NCI-H2227 (cell line): Measurements from ENCODE around the gene TMEM255B.

Experiments
- DNase-seq: peaks from one replicate; lab custom pipeline; 2025; ENCODE audit not compliant: unreplicated experiment; lab: John Stamatoyannopoulos, UW

The TMEM255B gene

DNA sequence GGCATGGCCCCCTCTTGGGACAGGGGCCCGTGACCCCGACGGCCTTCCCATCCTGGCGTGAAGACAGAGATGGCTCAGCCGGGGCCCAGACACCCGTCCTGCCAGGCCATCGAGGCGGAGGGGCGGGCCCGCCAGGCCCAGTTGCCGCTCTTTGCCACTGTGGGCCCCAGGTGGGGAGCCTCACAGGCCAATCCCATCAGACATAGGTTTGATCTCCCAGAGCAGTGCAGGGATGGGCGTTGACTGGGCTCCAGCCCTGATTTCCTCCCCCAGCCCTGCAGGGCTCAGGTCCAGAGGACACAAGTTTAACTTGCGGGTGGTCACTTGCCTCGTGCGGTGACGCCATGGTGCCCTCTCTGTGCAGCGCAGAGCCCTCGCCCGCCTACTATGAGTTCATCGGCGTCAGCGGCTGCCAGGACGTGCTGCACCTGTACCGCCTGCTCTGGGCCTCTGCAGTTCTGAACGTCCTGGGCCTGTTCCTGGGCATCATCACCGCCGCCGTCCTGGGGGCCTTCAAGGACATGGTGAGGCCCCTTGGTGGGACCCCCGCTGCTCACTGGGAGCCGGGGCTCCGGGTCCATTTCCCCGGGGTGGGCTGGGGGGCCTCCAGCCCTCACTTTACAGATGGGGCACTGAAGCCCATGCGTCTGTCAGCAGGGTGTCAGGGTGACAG, 42.4 kb downstream of the TMEM255B start:
- no peak for DNase-seq

DNA sequence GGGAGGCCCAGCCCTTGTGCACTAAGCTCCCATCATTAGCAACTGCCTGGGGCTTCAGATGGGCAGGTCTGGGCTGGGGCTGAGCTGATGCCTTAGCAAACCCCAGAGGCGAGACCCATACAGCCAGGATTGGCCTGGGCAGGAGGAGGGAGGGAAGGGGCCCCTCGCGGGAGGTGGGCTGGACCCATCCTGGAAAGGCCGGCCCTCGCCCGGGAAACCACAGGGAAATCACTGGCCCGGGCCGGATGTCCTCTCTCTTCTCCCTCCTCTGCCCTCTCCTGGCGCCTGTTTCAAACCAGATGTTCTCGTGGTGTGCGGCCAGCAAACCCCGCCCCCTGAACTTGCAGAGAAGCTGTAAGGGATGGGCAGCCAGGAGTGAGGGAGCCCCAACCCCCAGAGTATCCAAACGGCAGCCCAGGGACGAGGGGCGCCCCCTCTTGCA, 43.1 kb downstream of the TMEM255B start:
- DNase-seq = no peak

GRCh38 chr13:113802761-113803160, 43.7 kb downstream of the TMEM255B start:
- no peak for DNase-seq

DNA sequence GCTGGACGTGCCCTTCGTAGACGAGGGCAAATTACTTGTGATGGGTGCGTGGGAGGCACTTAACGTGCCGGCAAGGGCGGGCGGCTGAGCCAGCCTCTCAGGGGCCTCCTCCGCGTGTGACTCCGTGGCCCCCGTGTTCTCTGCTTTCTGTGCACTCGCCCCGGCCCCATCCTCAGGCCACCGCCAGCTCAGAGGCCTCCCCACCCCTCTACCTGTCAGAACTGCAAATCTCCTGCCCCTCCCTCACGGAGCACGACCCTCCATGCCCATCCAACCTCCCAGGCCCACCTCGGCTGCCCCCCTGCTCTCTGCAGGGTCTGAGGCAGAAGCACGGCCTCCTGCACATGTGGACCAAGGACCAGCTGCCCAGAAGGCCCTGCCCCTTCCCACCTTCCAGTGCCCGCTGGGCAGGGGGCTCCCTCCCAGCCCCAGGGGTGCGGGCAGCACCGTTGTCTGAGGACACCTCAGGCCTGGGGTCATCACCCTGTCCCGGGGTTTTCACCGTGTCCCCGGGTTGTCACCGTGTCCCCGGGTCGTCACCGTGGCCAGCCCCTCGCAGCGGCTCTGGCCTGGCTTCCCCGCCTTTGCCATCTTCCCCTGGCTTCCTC, 44.5 kb downstream of the TMEM255B start:
- DNase-seq = no peak

DNA sequence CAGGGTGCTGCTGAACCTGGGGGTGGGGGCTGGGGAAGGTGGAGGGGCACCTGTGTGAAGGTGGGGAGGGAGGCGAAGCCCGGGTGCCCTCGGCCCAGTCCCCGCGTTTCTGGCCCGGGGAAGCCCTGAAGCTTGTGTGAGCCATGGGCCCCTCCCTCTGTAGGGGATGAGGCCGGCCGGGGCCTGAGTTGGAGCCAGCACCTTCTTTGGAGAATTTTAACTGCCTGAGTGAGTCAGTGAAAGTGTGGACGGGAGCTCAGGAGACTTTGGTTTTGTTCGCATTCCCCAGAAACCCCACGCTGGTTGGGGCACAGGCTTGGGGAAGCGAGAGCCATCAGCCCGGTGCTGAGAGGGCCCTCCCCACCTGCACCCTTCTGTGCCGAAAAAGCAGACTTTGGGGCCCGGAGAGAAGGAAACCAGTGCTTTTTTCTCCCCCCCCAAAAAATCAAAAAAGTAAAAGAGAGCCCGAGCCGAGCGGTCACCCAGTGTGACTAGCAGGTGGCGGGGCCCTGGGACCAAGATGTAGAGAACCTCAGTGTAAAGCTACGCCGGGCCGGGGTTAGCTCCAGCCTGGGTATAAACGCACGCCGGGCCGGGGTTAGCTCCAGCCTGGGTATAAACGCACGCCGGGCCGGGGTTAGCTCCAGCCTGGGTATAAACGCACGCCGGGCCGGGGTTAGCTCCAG, 45.1 kb downstream of the TMEM255B start:
- DNase-seq = no peak

DNA sequence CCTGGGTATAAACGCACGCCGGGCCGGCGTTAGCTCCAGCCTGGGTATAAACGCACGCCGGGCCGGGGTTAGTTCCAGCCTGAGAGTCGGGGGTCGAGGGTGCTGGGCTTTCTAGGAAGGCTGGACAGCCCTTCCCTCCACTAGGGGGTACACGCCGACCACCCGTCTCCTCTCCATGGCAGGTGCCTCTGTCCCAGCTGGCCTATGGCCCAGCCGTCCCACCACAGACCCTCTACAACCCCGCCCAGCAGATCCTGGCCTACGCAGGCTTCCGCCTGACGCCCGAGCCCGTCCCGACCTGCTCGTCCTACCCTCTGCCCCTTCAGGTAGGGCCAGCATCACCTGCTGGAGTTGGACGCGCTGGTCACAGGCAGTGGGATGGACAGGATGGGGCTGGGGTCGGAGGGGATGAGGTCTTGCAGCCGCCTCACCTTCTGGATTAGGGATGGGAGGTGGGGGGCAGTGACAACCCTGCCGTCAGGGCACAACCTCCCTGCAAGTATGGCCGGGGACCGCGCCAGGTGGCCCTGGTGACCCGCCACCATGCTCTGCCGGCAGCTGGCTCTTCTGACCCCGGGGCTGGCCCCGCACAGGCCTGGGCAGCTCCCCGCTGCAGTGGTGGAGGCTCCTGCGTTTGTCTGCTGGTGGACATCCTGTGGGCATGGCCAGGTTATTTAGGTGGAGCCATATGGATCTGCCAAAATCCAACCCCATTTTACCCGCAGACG, 45.8 kb downstream of the TMEM255B start:
- no peak for DNase-seq

DNA sequence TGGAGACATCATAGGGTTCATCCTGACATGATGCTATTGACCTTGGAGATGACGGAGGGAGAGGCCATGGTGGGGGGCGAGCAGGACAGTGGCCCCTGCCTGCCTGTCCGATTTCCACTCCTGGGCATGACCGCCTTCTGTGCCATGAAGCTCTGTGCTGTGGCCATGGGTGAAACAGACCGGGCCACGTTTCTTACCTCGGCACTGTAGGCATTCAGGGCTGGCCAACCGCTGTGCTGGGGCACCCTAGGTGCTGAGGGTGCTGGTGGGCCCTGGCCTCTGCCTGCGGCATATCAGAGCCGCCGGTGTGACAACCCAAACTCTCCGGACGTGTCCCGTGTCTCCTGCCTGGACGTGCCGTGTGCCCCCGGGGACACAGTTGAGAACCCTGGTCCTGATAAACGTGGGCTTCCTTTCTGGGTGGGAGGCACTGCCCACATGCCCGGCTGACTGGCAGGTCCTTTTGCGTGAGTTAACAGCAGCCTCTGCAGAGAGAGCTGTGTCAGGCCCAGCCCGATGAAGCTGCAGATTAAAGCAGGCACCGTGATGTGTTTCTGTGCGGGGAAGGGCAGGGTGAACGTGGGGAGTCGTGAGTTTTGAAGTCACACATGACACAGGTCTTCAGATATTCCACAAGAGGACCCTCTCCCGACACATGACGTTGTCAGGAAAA, 46.5 kb downstream of the TMEM255B start:
- no peak for DNase-seq

- no peak for DNase-seq
These were observed 47.1 kb downstream of the TMEM255B start for GRCh38 chr13:113806104-113806471.

- no peak for DNase-seq
These were observed 47.5 kb downstream of the TMEM255B start for GRCh38 chr13:113806526-113806925.

DNA sequence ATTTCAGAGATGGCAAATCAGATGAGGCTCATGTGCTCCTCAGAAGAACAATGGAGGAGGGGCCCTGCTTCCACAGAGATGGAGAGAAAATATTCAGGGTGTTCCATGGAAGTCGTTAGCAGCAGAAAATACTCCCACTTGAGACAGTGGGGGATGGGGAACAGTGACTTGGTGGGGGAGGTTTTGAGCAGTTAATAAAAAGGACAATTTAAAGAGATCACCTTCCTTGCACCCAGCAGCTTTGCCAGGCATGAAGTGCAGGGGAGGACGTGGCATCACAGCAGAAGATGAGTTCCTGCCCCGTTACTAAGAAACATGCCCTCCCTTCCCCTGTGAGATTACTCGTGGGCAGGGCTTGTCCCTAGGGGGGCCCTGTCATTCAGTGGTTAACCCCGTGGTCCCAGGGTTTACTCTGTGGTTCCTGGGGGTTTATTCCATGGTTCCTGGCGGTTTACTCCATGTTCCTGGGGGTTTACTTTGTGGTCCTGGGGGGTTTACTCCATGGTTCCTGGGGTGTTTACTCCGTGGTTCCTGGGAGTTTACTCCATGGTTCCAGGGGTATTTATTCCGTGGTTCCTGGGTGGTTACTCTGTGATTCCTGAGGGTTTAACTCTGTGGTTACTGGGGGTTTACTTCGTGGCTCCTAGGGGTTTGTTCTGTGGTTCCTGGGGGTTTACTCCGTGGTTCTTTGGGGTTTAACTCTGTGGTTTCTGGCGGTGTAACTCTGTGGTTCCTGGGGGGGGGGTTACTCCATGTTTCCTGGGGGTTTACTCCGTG, 49.2 kb downstream of the TMEM255B start:
- DNase-seq = no peak

DNA sequence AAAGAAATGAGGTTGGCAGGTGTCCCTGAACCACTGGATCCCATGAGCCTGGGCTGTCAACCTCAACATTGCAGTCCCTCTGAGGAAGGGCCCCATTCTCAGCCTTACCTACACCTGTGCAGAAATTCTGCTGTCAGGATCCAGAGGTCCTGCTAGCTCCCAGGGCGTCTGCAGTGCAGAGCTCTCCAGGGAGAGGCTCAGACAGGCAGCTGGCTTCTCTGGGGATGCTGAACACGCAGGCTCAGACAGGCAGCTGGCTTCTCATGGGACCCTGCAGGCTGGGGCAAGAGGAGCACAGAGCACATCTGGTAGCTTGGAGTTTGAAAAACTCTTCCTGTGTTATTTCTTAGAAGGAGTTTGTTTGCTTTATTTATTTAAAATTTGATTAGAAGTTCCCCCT, 50.9 kb downstream of the TMEM255B start:
- DNase-seq = no peak

DNA sequence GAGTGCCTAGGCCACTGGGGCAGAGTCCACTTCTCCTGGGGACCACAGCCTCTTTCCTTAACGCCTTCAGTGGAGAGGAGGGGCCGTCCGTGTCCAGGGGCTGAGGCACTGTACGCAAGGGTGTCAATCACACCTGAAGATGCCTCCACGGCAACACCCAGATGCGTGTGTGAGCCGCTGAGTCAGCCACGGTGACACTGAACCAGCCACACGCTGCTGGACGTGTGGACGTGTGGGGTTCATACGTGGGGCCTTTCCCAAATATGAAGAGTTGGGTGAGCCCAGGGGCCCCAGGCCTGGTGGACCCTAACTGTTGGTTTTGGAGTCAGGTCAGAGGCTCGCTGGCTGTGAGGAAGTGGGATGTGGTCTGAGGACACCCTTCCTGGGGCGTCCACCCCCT, 51.6 kb downstream of the TMEM255B start:
- DNase-seq = no peak

- DNase-seq = no peak
These were observed 52.3 kb downstream of the TMEM255B start for GRCh38 chr13:113811081-113811928.

GRCh38 chr13:113812178-113813040, 53.4 kb downstream of the TMEM255B start:
- no peak for DNase-seq

DNA sequence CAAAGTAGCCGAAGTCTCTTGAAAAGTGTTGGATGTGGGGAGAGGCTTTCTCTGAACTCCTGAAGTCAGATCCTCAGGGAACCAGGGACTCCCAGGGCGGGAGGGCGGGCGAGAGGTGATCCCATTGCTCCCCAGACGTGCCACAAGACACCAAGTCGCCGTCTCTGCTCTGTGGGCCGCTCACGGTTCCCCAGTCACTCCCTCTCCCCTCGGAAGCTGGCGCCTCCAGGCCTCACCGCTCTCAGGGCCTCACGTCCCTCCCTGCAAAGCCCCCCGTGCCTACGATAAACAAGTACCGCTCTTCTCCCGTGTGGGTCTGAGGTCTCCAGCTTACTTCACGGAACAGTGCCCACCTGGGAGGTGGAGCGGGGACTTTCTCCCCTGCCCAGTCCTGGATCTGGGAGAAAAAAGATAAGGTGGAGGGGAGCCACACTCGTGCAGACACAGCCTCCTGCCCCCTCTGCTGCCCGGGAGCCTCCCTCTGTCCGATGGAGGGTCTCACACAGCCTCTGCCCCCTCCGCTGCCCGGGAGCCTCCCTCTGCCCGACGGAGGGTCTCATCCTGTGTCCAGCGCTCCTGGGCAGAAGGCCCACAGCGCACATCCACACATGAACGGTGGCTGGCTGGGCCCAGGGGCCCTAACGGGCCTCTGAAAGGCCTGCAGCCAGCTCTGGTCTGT, 54.2 kb downstream of the TMEM255B start:
- DNase-seq = no peak

GRCh38 chr13:113813749-113814434, 54.9 kb downstream of the TMEM255B start:
- DNase-seq = no peak

- DNase-seq = no peak
These were observed 55.4 kb downstream of the TMEM255B start for GRCh38 chr13:113814435-113814821.
